LNCaP clone FGC (cell line): ENCODE results near the gene ERMN.

Source experiments
- DNase-seq: peaks from one replicate; pipeline ENCODE4 v3.0.0-alpha.2; 2011; ENCODE audit warnings: low read depth
- H3K4me3 ChIP-seq: 2 replicates; pipeline ENCODE4 v1.5.1; 2011; ENCODE audit warnings: mild to moderate bottlenecking, low read depth, low read length, control low read depth
- CTCF ChIP-seq: IDR thresholded peaks from 2 replicates; pipeline ENCODE4 v1.5.1; 2012; ENCODE audit warnings: mild to moderate bottlenecking; ENCODE audit not compliant: control insufficient read depth, insufficient read depth; ENCODE audit errors: extremely low read depth

Gene ERMN

GRCh38 chr2:157321466-157321865, 4.2 kb downstream of the ERMN start:
- no peak overlapping the region for H3K4me3 ChIP-seq
- no peak for TF ChIP-seq CTCF
- DNase-seq = no peak

- TF ChIP-seq CTCF = no peak
- no peak for DNase-seq
- no peak overlapping the region for H3K4me3 ChIP-seq
These were observed 5.2 kb downstream of the ERMN start for GRCh38 chr2:157320409-157320808.

- H3K4me3 ChIP-seq = no peak overlapping the region
- DNase-seq = no peak
- no peak for TF ChIP-seq CTCF
These were observed 5.8 kb downstream of the ERMN start for GRCh38 chr2:157319795-157320194.

- DNase-seq = no peak
- TF ChIP-seq CTCF = no peak
These were observed 6.7 kb downstream of the ERMN start for GRCh38 chr2:157318884-157319283.

GRCh38 chr2:157315901-157316300, 9.7 kb downstream of the ERMN start:
- no peak for TF ChIP-seq CTCF
- H3K4me3 ChIP-seq = no peak overlapping the region
- no peak for DNase-seq

More at GRCh38 chr2:157318884-157319283, 6.7 kb downstream of the ERMN start:
- no peak overlapping the region for H3K4me3 ChIP-seq

- TF ChIP-seq CTCF = no peak
- H3K4me3 ChIP-seq = no peak overlapping the region
- no peak for DNase-seq
These were observed 12.6 kb downstream of the ERMN start for GRCh38 chr2:157312866-157313486.

- DNase-seq = no peak
These were observed 13.9 kb downstream of the ERMN start for GRCh38 chr2:157311706-157312105.

More at GRCh38 chr2:157311706-157312105, 13.9 kb downstream of the ERMN start:
- TF ChIP-seq CTCF = no peak
- H3K4me3 ChIP-seq = no peak overlapping the region
